ENCODE measurements around the gene PCDHB11.
"Not testable (repeated sequence)": the region's sequence is repeated elsewhere in the genome, so short reads cannot be mapped to it uniquely, and the experiment has no call there.

GRCh38 chr5:141188682-141189081 is 10.7 kb upstream of the PCDHB11 start:
- TF ChIP-seq CTCF (IDR thresholded peaks at IDR 0.05; ENCODE audit: poor library complexity, severe bottlenecking); EZH2 (IDR thresholded peaks at IDR 0.05; ENCODE audit: borderline replicate concordance, insufficient read depth, low read length, poor library complexity, severe bottlenecking); EP300 (conservative IDR thresholded peaks at IDR 0.05; ENCODE audit: poor library complexity, severe bottlenecking); POLR2AphosphoS5 (IDR thresholded peaks at IDR 0.05); TAF1 (IDR thresholded peaks at IDR 0.05; ENCODE audit: low read depth); SMC3 (conservative IDR thresholded peaks at IDR 0.05; ENCODE audit: poor library complexity); RAD21 (conservative IDR thresholded peaks at IDR 0.05); MXI1 (conservative IDR thresholded peaks at IDR 0.05; ENCODE audit: poor library complexity, severe bottlenecking); REST (IDR thresholded peaks at IDR 0.05; ENCODE audit: borderline replicate concordance): not testable (repeated sequence)

Measured in neural cell (in vitro differentiated cells).